Measurements from ENCODE around the gene SGSH.

SGSH gene

GRCh38 chr17:80252871-80253270 is 32.7 kb upstream of the SGSH start:
- TF ChIP-seq CTCF (conservative IDR thresholded peaks at IDR 0.05) (peak; percentile 92), ZFX (IDR thresholded peaks at IDR 0.05) (no peak)
- H3K27ac ChIP-seq = 0 out of 2 replicates have a peak overlapping the region, but pooled peaks have one; percentile 3

GRCh38 chr17:80251966-80252365 is 31.8 kb upstream of the SGSH start:
- H3K27ac ChIP-seq = no peak overlapping the region
- TF ChIP-seq ZFX (IDR thresholded peaks at IDR 0.05) (no peak), CTCF (conservative IDR thresholded peaks at IDR 0.05) (no peak)

GRCh38 chr17:80248894-80249710 is 29.0 kb upstream of the SGSH start:
- no peak for TF ChIP-seq CTCF (conservative IDR thresholded peaks at IDR 0.05)
- no peak for TF ChIP-seq ZFX (IDR thresholded peaks at IDR 0.05)
- H3K27ac ChIP-seq = no peak overlapping the region

GRCh38 chr17:80248001-80248893 is 28.1 kb upstream of the SGSH start:
- no peak overlapping the region for H3K27ac ChIP-seq
- TF ChIP-seq ZFX (IDR thresholded peaks at IDR 0.05) = no peak
- TF ChIP-seq CTCF (conservative IDR thresholded peaks at IDR 0.05) = no peak

- TF ChIP-seq ZFX (IDR thresholded peaks at IDR 0.05) (no peak), CTCF (conservative IDR thresholded peaks at IDR 0.05) (no peak)
- H3K27ac ChIP-seq = no peak overlapping the region
Observed at GRCh38 chr17:80247561-80247960, 27.4 kb upstream of the SGSH start.

- no peak for TF ChIP-seq CTCF (conservative IDR thresholded peaks at IDR 0.05)
- no peak for TF ChIP-seq ZFX (IDR thresholded peaks at IDR 0.05)
- H3K27ac ChIP-seq = no peak overlapping the region
Observed at GRCh38 chr17:80246726-80247125, 26.6 kb upstream of the SGSH start.

- H3K27ac ChIP-seq = no peak overlapping the region
- TF ChIP-seq ZFX (IDR thresholded peaks at IDR 0.05) = no peak
- TF ChIP-seq CTCF (conservative IDR thresholded peaks at IDR 0.05) = no peak
Observed at GRCh38 chr17:80246266-80246681, 26.1 kb upstream of the SGSH start.
